DMS79 (cell line): ENCODE data around the gene MBLAC1.
A peak's percentile ranks its signal among the peaks of the same experiment; 100 is the strongest.

ENCODE experiments used
- DNase-seq: peaks from one replicate; lab custom pipeline; 2025; lab: John Stamatoyannopoulos, UW

Gene MBLAC1, protein sequence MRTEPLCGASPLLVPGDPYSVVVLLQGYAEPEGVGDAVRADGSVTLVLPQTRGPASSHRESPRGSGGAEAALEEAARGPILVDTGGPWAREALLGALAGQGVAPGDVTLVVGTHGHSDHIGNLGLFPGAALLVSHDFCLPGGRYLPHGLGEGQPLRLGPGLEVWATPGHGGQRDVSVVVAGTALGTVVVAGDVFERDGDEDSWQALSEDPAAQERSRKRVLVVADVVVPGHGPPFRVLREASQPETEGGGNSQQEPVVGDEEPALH

DNA sequence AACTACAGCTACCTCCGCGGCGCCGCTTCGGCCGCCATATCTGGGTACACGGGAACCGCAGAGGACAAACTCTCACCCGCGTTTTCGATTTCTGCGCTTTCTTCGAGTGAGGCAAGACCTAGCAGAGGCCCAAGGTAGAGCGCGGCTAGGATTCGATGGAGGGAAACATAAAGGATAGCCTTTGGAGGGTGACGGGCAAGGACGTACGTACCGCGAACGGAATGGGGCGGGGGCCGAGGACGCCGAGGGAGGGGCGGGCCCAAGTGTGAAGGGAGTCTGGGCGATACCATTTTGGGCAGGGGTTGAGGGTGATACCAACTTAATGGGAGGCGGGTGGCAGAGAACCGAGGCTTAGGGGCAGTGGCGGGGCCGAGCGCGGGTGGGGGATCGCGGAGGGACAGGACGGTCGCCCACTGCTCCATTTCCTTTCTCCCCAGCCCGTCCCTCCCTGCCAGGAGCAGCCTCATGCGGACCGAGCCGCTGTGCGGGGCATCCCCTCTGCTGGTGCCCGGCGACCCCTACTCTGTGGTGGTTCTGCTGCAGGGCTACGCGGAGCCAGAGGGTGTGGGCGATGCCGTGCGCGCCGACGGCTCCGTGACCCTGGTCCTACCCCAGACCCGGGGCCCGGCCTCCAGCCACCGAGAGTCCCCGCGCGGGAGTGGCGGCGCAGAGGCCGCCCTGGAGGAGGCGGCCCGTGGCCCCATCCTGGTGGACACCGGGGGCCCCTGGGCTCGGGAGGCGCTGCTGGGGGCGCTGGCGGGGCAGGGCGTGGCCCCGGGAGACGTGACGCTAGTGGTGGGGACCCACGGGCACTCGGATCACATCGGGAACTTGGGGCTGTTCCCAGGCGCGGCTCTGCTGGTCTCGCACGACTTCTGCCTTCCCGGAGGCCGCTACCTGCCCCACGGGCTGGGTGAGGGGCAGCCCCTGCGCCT lies at the start of gene MBLAC1:
TSS of gene MBLAC1 (plus strand) at position 37 of the 935 bp plus-strand sequence. CDS start at position 466, 429 bp downstream.
- DNase-seq: peak; percentile 79

DNA sequence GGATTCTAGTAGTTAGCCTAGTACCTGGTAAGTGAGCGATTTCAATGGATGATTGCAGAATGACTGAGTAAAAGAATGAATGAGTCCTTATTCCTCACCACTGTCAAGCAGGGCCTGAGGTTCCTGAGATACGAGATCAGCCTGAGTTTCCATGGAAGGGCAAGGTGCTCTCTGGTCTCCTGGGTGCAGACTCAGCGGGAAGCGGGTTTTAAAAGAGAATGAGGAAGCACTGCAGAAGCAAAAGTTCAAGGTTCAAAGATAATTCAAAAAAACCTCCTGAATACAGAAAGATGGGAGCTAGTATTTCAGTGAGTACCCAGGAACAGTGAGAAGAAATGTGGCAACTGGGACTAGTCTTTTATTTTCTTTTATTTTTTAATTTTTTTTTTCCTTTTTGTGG lies 49.6 kb upstream of the MBLAC1 start:
- DNase-seq: no peak

DNA sequence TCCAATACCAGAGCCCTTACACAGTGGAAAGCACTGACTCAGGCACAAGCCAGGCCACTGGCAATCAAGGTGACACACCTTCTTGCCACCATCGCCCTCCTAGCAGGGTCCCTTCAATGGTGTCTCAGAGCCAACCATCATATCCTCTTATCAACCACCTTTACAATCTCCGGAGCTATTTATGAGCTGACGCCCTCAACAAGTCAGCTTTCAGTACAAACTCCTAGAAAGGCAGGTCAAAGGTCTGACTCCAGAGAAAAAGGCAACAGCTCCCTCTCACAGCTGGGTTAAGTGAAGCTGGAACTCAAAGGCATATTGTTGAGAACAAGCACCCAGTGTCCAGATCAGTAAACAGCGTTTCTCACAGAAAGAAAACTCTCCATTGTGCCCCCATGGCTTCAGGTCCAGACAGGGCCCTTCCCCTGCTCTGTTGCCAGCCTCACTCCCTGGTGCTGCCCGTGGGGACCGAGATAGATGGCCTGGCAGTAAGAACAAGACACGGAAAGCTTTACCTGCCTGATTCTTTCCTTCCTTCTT lies 47.7 kb upstream of the MBLAC1 start:
- no peak for DNase-seq

DNA sequence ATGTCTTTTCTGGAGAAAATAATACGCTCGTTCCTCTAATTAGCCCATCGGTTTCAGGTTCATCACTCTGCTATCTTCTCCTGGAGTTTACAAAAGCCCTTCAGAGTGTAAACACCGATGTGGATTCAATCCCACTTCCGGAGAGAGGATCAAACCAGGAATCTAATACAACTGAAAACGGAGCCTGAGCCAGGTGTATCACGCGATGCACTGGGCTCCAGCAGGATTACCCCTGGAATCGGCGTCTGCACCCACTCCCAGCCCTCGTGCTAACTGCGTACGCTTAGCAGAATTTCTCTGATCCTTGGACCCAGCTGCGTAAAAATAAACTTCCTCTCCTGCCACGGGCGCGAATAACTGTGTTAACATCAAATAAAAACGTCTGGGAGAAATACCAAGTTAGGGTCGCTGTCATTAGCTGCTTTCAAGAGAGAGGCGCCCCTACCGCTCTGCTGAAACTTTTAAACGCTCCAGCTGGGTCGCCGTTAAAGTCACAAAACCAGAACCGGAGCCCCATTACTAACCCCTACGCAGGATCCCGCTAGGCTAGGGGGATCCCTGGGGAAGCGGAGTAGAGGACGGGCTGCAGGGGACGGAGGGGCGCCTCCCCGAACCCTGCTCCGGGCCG lies 45.7 kb upstream of the MBLAC1 start:
- no peak for DNase-seq

DNA sequence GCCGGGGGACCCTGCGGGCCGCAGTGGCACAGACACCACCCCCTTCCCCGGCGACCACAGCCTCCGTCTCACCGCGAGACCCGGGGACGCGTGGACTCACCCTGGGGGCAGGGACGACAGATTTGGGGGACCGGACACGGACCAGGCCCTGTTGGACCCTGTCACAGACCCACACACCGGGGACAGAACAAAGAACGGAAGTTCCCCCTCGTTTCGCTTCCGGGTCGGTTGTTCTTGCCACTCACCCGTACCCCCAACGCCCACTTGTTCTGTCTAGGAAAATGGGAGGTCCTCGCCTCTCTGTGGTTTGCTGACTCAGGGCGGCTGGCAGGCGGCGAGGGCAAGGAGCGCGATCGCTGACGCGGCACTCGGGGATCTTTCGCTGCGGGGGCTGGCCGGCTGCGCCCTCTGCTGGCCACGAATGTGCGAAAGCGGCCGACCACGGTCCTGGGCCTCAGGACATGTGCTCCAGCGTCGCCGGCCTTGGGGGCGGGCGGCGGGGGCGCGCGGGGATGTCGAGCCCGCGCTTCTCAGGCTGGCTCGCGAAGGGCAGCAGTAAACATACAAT lies 45.1 kb upstream of the MBLAC1 start, which contains the start of gene ZNF3:
TSS of gene ZNF3 (minus strand) at position 189 of the 568 bp plus-strand sequence. CDS start 4,366 bp downstream, outside the sequence.
- DNase-seq: peak; percentile 97

DNA sequence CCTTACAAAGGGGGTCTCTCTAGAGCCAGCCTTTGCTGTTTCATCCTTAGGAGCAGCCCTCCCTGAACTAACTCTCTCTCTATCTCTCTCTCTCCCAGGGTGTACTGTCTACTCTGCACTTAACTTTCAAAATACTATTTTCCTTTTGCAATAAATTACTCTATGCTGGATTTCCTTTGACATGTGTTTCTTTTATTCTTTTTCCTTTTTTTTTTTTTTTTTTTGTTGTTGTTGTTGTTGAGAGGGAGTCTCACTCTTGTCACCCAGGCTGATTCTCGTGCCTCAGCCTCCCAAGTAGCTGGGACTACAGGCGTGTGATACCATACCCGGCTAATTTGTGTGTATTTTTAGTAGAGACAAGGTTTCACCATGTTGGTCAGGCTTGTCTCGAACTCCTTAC lies 43.8 kb upstream of the MBLAC1 start:
- no peak for DNase-seq

DNA sequence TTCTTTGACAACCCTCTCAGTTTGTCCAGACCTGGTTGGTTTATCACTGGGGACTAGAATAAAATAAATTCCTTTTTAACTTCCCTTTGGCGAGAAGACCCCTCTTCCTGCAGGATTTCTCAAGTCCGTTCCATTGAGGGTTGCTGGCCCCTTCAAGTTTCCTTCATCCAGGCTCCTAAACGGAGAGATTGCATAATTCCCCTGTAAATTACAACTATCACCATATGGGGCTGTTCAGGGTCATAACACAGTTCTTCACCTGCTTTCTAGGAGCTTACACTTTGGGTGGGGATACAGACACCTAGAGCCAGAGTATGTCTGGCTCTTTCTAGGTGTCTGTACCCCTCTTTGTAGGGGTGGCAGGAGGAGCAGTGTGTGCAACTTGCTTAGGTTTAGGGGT lies 41.3 kb upstream of the MBLAC1 start:
- DNase-seq: no peak

DNA sequence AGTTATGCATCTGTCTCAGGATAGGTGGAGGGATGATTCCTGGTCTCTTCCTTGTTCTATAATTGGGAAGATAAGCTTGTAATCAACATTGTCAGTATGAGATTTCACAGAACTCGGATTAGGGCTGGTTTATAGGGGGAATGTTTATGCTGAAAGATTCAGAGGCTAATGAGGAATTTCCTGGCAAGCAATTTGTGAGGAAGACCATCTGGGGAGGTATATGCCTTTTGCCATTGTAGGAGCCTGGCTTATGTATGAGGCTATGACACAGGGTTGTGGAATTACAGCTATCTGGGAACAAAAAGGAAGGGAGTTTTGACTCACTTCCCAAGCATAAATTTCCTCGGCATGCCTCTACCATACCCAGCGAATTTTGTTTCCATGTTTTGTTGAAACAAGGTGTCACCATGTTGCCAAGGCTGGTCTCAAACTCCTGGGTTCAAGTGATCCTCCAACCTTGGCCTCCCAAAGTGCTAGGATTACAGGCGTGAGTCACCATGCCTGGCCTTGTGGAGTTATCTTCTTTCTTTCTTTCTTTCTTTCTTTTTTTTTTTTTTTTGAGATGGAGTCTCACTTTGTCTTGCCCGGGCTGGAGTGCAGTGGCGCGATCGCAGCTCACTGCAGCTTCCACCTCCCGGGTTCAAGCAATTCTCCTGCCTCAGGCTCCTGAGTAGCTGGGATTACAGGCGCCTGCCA lies 39.6 kb upstream of the MBLAC1 start:
- no peak for DNase-seq

DNA sequence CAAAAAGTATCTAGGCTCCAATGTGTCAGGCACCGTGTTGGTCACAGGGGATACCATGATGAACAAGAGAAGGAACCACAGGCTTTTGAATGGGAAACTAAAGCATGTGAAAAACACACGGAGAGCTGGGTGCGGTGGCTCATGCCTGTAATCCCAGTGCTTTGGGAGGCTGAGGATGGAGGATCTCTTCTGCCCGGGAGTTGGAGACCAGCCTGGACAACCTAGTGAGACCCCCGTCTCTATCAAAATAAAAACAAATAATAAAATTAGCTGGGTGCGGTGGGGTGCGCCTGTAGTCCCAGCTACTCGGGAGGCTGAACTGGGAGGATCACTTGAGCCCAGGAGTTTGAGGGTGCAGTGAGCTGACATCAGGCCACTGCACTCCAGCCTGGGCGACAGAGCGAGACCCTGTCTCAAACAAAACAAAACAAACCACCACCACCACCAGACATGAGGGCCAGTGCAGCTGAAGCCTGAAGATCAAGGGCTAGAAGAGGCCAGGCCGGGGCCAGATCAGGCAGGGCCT lies 38.6 kb upstream of the MBLAC1 start:
- DNase-seq: no peak

DNA sequence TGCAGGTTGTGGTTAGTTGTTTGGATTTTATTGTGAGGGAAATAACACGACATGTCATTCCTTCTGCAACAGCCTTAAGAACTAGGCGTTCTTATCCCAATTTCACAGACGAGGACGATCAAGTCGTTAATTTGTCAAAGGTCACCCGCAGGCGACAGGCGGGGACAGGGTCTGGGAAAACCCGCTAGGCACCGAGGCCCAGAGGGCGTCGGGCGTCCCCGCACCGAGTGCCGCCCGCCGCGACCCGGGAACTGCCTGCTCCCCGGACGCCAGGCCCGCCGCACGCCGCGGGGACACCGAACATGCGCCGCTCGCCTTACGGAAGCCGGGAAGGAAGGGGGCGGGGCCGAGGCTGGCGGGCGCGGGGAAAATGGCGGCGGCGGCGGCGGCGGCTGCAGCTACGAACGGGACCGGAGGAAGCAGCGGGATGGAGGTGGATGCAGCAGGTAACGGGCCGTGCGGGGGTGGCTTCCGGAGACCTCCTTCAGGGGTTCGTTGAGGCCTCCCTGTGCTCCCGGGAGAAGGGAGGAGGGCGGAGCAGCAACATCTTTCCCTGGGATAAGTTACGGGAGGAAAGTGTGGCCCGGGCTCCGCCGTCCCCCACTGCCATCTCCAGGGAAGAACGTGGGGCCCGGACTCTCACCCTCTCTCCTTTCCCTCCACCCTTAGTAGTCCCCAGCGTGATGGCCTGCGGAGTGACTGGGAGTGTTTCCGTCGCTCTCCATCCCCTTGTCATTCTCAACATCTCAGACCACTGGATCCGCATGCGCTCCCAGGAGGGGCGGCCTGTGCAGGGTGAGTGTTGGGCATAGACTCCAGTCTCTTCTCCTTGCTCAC lies 37.9 kb upstream of the MBLAC1 start, which contains the start of gene COPS6:
TSS of gene COPS6 (plus strand) at position 349 of the 837 bp plus-strand sequence. CDS start at position 371, 22 bp downstream.
- peak; percentile 55 for DNase-seq

DNA sequence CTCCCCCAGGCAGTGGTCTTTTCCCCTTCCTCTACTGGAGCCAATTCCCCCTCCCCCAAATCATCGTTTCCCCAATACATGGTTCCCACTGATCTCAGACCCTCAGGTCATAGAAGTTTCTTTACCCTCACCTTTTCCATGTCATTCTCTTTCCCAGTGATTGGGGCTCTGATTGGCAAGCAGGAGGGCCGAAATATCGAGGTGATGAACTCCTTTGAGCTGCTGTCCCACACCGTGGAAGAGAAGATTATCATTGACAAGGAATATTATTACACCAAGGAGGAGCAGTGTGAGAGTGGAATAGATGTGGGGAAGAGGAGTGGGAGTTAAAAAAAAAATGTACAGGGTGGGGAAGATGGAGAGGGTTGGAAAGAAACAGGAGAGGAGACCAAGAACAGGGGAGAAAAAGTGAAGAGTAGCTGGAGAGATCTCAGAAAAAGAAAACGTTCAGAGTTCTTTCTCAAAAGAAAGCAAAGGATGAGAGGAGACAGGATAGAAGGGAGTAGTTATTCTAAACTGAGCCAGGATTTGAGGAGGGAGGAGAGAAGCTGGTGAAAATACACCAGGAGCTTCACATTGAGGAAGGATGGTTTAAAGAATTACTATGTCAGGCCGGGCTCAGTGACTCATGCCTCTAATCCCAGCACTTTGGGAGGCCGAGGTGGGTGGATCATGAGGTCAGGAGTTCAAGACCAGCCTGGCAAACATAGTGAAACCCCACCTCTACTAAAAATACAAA lies 37.1 kb upstream of the MBLAC1 start:
- DNase-seq: no peak

DNA sequence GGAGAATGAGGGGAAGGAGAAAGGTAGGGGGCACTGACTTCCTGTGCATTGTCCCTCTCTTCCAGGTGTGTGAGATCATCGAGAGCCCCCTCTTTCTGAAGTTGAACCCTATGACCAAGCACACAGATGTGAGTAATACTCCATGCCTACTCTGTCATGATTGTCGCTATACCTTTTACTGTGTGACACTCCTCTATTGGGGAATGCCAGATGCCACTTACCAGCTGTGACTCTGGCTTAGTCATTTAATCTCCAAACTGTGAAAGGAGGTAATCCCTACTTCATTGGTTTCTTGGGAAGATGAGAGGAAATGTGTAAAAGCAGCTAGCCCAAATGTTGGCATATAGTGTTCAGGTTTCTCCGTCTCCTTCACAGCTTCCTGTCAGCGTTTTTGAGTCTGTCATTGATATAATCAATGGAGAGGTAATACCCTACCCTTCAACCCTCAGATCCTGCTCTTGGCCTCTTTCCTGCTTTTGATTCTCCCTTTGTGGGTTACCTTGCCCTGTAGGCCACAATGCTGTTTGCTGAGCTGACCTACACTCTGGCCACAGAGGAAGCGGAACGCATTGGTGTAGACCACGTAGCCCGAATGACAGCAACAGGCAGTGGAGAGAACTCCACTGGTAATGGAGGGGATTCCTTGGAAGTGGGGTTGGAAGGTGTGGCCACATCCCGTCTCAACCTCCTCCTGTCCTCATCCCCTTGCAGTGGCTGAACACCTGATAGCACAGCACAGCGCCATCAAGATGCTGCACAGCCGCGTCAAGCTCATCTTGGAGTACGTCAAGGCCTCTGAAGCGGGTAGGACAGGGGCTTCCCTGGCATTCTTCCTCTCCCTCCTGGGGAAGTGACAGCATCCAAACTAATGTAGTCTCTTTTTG lies 36.0 kb upstream of the MBLAC1 start:
- no peak for DNase-seq

DNA sequence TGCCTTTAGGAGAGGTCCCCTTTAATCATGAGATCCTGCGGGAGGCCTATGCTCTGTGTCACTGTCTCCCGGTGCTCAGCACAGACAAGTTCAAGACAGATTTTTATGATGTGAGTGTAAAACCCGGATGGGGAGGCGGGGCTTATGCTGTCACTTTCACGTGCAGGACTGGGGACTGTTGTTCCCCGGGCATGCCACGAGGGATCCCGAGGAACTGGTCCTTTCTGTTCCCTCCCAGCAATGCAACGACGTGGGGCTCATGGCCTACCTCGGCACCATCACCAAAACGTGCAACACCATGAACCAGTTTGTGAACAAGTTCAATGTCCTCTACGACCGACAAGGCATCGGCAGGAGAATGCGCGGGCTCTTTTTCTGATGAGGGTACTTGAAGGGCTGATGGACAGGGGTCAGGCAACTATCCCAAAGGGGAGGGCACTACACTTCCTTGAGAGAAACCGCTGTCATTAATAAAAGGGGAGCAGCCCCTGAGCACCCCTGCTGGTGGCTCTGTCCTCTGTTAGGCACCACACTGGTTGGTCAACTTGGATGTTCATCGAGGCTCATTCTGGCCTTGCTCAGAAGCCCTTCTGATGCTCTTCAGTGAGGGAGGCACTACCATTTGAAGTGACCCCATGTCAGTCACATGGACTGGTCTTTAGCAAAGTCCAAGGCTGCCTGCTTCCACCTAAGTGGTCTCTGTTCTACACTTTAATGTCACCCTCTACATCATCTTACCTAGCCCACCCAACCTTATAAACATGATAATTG lies 35.2 kb upstream of the MBLAC1 start:
- no peak for DNase-seq

DNA sequence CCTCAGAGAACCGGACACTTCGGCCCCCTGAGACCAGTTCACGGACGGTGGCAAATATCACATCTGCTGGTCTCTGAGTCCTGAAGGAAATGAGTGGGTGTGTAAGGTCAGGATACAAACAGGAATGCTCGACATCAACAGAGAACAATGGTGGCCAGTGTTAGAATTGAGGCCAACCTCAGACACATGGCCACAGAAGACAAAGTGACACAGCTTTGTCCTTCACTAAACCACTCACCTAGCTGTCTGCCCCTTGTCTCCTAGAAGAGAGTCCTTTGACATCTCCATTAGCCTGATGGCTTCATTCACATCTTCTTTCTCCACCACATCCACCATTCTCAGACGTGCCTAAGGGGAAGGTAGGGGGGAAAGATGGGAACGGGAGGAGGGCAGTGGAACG lies 33.7 kb upstream of the MBLAC1 start:
- DNase-seq: no peak

DNA sequence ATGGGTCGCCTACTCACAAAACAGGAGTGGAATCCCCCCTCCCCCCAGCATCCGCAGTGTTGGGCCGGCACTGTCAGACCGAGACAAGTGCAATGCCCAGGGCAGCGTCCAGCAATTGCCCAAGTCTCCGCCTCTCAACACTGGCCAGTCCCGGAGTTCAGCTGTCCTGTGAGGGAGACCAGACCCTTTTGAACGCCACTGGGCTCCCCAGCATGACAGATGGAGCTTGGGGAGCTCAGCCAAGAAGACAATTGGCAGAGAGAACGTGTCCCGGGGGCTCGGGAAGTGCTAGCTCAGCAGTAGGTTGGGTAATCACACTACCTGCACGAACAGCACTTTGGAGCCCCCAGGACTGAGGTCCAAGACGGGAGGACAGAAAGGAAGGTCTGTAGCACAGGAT lies 33.3 kb upstream of the MBLAC1 start:
- DNase-seq: no peak

DNA sequence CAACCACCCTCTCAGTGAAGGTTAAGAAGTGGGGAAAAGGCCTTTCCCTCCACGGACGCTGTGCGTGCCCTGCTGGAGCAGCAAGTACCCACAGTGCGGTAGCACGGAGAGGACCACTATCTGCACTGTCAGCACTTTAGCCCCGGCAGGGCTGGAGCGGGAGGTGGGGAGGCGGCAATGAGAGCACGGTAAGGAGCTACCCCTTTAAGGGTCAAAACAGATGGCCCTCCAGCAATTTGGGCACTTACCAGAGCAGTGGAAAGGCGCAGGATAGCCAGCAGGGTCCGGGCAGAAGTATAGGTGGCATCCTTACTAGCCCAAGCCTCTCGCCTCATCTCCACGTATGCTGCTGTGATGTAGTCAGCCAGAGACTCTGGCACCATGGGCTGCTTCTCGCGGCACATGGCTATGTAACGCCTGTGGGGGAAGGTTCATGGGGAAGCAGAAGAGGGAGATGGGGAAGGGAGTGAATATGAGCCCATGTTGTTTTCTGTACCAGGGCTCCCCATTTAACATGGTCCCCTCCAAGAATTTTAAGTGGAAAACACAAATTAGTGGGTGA lies 32.8 kb upstream of the MBLAC1 start:
- DNase-seq: no peak

DNA sequence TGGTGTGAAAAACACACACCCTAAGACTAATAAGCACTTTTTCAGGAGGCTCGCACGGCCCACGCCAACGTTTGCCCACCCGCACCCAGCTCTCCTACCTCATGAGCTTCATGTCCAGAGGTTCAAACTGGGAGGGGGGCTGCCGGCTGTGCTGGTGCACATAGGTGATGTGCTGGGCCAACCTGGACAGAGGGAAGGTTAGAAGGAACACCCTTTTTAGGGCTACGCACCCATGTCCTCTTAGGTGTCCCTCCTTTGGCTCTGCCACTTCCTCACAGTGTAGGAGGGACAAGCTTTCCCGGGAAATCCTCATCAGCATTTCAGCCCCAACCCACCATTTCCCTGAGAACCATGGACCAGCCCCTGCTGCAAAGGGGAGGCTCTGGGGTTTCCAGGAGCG lies 31.5 kb upstream of the MBLAC1 start:
- no peak for DNase-seq
